Measurements from ENCODE around the gene SPRY4.

DNA sequence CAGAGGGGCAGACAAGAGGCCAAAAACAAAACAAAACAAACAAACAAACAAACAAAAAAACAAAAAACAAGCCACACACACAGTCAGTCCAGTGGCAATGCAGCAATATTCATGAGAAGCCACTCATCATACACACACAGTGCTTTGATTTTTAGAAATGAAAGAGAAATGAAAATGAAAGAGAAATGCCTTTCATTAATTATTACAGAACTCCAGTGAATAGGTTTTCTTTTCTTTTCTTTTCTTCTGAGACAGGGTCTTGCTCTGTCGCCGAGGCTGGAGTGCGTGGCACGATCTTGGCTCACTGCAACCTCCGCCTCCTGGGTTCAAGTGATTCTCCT, 36.9 kb downstream of the SPRY4 start:
- no peak for TF ChIP-seq POLR2A (IDR thresholded peaks at IDR 0.05; ENCODE audit: low read depth, low read length)
- TF ChIP-seq POLR2AphosphoS5 (IDR thresholded peaks at IDR 0.05; ENCODE audit: low read depth, low read length), result no peak
- TF ChIP-seq SPI1 (IDR thresholded peaks at IDR 0.05; ENCODE audit: low read depth, low read length), result no peak
- TF ChIP-seq POU2F2 (IDR thresholded peaks at IDR 0.05; ENCODE audit: low read depth, low read length), result no peak
- no peak for TF ChIP-seq TAF1 (IDR thresholded peaks at IDR 0.05; ENCODE audit: low read depth, low read length)
- no peak for TF ChIP-seq PAX5 (IDR thresholded peaks at IDR 0.05; ENCODE audit: insufficient read depth, low read length, severe bottlenecking)

All from GM12891 (cell line).